NCI-H345 (cell line): ENCODE measurements around the gene RPUSD1.
"Not testable (repeated sequence)": the region's sequence is repeated elsewhere in the genome, so short reads cannot be mapped to it uniquely, and the experiment has no call there.

ENCODE experiments used
- DNase-seq: peaks from one replicate; lab custom pipeline; 2025; lab: John Stamatoyannopoulos, UW

RPUSD1 gene, protein sequence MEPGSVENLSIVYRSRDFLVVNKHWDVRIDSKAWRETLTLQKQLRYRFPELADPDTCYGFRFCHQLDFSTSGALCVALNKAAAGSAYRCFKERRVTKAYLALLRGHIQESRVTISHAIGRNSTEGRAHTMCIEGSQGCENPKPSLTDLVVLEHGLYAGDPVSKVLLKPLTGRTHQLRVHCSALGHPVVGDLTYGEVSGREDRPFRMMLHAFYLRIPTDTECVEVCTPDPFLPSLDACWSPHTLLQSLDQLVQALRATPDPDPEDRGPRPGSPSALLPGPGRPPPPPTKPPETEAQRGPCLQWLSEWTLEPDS

DNA sequence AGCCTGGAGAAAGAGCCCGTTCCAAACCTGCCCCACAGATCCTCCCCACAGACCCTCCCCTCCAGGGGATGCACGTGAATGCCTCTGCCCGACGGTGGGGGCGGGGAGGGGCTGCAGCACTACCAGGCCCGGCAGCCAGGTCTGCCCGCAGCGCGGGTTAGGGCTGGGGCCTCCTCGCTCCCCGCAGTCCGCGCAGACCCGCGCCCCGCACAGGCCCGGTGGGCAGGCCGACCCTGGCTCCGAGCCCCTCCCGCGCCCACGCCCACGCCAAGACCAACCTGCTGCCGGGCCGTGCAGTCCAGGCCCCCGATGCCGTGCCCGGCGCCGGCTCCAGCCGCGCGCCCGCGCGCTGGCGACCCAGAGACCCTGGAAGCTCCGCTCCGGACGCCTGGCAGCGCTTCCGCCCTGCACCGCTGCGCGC is at the start of gene RPUSD1:
Gene RPUSD1 (minus strand): TSS at position 404 of the 421 bp plus-strand sequence. CDS start 644 bp downstream, outside the sequence.
- no peak for DNase-seq

DNA sequence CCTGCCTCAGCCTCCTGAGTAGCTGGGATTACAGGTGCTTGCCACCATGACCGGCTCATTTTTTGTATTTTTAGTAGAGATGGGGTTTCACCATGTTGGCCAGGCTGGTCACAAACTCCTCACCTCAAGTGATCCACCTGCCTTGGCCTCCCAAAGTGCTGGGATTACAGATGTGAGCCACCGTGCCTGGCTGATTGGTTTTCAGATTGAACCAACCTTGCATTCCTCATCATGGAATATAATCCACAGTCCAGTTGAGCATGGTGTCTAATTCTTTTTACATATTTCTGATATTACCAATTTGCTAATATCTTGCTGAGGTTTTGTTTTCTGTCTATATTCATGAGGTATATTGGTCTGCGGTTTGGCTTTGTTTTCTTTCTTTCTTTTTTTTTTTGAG is 48.6 kb upstream of the RPUSD1 start:
- not testable (repeated sequence) for DNase-seq

DNA sequence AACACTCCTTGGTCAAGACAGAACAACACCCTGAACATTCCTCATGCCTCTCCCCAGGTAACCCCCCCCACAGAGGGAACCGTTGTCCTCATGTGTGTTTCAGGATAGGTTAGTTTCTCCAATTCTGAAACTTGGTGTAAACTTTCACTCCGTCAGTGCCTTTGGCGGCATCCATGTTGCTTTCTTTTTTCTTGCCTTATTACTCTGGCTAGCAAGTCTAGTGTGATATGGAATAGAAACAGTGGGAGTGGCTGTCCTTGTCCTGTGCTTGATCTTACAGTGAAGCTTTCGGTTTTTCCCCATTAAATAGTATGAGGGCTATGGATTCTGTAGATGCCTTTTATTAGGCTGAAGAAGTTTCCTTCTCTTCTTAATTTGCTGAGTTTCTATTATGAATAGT is 48.0 kb upstream of the RPUSD1 start:
- DNase-seq = no peak

DNA sequence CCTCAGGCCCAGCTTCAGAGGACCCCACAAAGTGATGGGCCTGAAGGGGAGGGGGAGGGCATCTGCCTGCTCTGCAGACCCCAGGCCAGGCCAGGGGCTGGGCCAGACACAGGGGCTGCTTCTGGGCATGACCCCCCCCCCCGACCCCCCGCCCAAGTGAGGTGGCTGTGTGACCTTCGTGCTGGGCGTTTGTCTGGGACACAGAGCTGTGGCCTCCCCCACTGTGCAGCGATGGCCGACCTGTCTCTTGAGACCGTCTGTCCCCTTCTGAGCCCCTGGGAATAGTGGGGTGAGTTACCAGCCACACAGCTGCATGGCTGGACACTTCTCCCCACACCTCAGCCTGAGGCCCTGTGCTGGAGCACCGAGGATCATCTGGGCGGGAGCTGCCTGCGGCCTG is 47.2 kb upstream of the RPUSD1 start:
- no peak for DNase-seq

DNA sequence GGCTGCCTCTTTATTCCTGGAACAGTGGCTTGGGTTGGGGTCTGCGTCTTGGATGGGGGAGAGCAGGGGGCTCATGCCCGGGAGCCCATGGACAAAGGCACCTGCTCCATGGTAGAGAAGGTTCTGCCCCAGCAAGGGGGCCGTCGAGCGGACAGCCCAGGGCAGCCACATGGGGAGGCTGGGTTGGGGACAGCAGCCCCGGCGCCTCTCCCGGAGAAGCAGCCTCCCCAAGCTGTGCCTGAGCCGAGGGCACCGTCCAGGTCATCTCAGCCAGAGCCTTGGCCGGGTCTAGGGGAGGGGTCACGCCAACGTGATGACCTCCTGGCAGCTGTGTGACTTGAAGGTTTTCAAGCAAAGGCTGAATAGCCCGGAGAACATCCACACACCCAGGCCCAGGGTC is 45.2 kb upstream of the RPUSD1 start:
- DNase-seq = no peak

DNA sequence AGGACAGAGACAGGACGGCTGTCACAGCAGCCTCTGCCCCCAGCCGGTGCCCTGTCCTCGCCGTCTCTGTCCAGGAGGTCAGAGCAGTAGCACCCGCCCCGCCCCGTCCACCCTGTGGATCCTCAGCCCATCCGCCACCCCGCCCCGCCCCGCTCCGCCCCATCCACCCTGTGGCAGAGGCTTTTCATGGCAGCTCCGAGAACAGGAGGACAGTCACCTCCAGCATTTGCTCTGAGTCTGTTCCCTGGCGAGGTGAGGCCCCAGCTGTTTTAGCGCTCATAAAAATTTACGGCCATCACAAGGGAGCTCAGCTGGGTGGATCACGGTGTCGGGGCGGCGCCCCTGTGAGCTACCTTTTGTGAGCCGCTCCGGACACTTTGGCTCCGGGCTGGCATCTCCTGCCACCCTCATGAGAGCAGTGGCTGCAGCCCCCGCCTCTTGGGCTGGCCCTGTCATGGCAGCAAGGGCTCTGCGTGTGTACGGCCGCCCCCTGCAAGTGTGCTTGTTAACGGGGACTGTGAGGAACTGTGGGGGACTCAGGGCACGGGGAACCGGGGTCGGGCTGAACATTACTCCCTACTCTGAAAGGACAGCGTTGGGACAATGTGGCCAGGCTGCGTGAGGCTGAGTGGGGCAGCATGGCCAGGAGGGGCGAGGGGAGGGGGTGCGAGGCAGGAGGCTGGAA is 44.6 kb upstream of the RPUSD1 start:
- no peak for DNase-seq

DNA sequence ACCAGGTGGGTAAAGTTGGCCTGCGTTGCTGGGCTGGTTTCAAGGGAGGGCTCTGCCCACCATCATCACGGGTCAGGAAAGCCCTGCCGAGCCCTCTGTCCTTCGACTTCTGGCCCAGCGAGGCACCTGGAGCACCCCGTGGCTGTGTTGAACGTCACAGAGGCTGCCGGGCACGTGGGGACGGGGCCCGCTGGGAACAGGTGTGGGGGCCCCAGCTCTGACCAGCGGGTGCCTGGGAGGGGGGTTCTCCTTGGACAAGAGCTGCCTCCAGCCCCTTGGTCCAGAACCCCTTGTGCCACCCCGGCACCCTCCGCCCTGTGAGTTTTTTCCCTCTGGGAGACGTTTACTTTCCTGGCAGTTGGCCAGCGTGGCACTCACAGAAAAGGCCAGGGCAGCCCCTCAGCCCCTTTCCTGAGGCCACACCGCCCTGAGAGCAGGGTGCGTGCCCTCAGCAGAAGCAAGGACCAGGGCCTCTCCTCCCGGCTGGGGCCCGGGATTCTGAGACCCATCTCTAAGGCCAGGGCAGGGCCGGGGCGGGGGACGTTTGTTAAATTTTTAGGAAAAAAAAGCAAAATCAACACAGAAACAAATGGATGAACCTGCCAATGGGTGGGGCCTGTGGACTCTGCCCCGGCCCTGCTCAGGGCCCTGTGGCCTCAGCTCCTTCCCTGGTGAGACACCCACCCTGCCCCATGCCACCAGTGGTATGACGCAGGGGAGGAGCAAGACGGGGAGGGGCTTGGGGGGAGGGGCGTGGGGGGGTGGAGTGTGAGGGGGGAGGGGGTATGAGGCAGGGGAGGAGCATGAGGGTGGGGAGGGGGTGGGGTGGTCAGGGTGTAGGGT is 43.6 kb upstream of the RPUSD1 start:
- DNase-seq = no peak

DNA sequence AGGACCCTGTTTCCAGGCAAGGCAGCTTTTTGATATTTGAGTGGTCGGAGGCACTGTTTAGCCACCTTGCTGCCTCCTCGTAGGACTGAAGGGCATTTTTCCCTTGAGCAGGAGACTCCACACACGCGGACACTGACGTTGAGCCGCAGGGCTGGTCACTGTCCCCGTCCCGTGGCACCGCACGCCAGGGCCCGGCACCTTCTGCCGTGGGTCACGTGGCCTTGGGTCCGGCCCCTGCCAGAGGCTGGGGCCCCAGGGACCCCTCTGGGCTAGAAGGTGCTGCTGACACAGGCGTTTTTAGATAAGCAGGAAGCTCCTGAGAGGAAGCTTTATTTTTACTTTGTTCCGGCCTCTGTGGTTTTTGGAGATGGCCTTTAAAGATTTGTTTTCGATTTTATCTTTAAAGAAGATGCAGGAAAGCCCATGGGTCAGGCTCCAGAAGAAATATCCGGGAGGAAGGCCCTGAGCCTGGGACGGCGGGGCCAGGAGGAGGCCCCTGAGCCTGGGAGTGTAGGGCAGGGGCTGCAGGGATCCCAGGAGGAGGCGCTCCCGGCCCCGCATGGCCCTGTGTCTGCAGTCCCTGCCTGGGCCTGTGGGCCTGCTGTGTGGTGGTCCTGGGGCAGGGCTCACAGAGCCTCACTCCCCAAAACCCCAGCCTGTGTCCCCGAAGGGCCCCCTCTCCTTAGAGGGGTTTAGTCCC is 42.8 kb upstream of the RPUSD1 start:
- DNase-seq = no peak

DNA sequence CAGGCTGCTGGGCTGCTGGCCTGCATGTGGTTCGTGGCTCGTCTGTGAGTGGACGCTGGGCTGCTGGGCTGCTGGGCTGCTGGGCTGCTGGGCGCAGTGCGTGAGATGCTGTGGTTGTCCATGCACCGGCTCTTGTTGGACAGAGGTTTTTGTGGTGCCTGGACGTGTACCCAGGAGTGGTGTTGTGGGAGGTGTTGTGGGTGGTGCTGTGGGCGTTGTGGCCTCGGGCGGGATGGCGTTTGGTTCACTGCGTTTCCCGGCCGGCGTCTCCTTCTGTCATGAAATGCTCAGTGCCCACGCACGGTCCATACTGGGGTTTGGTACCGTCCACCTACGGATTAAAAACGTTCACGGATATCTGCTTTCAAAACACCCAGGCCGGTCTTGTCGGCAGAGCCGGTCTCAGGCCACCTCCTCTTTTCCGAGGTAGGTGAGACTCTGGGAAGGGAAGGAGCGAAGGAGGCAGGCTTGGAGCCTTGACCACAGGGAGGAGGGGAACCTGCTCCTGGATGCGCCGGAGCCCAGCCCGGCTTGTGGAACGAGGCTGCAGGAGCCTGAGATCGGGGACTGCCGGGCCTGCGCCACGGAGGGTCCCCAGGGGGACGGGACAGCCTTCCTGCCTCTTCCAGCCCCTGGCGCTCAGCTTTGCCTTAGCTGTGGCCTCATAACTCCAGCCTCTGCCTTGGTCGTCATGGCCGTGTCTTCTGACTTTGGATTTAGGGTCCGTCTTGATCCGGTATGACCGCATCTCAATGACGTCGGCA is 42.1 kb upstream of the RPUSD1 start:
- no peak for DNase-seq

DNA sequence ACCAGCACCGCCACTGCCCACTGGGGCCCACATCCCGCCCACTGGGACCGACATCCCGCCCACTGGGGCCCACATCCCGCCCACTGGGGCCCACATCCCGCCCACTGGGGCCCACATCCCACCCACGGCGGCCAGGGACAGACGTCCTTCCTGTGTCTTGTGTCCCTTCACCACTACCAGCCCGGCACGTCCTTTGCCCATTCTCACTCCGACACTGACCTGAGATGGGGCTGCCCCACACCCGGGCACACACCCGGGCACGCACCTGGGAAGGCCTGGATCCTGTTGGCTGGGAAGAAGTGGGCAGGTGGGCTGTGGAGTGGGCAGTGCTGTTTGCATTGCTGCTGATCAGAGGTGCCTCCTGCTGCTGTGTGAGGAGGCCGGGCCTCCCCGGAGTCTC is 40.7 kb upstream of the RPUSD1 start:
- DNase-seq = no peak

DNA sequence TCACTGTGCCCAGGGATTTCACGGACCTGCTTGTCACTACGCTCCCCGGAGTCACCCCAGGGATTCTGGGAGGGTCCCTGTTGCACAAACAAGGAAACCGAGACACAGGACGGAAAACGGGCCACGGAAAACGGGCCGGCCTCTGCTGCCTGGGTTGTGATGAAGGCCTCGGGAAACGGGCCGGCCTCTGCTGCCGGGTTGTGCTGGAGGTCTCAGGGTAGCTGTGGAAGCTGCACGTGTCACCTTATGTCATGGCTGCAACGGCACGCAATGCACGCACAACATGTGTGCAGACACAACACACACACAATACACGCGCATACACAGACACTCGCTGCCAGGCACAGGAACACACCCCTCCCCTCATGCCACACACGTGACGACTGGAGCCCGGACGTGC is 39.3 kb upstream of the RPUSD1 start:
- DNase-seq = no peak

DNA sequence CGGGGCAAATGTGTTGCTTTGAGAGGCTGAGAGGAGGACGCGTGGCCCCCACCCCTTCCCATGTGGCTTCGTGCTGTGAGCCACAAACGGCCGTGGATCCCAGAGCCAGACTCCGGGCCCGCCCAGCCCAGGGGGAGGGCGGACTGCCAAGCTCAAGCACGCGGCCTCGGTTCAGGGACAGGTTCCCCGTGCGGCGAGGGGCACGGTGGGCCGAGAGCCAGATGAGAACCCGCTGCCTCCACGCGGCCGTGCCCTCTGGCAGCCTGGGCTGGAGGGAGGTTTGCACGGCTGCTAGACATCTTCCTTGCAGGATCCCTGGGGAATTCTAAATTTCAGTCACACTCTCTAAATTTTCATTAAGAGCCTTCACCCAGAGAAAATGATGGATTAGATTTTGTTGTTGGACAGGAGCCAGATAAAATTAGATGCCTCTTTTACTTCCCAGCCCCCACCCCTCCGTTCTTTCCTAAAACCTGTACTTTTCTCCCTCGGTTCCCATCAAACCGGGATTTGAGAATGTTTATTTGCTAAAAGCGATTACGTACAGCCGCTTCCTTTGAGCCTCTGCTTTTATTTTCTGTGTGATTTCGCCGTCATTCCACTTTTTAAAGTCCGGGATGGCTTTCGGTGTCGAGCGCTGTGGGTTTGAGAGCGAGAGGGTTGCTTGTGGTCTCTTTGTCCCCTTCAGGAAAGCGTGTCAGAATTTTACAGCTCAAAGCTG is 37.3 kb upstream of the RPUSD1 start:
- peak; percentile 57 for DNase-seq

DNA sequence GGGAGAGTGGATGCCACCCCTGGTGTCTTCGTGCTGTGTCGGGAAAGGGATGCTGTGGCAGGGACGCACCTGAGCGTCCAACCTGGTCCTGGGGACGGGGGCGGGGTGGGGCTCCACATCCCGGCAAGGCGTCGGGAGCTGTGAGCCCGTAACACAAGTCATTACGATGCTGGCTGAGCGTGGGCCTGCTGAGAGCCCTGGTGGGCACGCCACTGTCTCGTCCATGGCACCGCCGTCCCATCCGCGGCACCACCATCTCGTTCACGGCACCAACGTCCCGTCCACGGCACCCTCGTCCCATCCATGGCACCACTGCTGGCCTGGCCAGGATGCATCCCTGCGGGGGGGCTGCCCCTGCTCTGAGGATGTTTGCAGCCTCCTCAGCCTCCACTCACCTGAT is 36.4 kb upstream of the RPUSD1 start:
- no peak for DNase-seq

DNA sequence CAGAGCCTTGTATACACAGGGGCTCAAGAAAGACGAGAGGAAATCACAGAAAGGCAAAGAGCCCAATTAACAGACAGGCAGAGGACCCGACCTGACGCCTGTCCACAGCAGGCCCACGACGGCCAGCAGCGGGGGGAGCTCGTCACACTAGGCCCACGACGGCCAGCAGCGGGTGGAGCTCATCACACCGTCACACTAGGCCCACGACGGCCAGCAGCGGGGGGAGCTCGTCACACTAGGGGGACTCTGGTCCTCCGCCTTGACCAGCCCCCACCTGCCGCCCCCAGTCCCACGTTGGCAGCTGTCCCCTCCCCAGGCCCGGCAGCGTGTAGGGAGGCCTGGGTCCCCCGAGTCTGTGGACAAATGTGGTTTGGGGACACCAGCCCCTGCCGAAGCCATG is 36.0 kb upstream of the RPUSD1 start:
- DNase-seq = no peak

DNA sequence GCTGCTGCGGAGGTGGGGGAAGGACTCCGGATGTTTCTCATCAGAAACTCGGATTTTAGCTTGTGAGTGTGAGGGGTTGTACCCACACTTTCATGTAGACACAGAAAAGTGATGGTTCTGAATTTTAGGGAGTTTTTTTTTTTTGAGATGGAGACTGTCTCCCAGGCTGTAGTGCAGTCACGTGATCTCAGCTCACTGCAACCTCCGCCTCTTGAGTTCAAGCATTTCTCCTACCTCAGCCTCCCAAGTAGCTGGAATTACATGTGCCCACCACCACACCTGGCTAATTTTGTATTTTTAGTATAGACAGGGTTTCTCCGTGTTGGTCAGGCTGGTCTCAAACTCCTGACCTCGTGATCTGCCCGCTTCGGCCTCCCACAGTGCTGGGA is 34.7 kb upstream of the RPUSD1 start:
- no peak for DNase-seq

DNA sequence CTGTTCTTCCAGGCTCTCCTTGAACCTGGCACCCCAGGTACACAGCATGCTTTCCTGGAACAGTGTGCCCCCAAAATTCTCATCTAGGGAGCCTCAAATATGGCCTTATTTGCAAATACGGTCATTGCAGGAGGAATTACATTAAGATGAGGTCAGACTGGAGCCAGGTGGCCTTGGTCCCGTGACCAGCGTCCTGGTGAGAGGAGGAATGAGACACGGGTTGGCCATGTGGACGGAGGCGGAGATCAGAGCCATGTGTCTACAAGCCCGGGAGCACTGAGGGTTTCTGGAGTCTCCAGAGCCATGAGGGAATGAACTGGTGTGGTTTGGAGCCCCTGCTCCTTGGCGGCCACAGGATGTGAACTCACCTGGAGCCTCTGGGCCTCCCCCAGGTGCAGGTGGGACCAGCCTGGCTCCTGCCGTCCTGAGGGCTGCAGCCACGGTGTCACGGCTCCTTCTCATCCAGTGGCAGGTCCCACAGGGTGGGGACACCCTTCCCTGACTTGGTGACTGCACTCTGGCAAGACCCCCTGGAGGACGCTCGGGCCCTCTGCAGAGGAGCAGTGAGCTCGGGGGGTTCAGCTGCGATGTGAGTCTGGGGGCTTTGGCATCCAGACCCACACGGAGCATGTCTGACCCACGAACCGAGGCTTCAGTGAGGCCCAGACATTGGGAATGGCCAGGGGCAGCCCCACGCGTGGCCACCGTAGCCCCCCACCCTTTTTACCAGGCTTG is 34.2 kb upstream of the RPUSD1 start:
- no peak for DNase-seq

DNA sequence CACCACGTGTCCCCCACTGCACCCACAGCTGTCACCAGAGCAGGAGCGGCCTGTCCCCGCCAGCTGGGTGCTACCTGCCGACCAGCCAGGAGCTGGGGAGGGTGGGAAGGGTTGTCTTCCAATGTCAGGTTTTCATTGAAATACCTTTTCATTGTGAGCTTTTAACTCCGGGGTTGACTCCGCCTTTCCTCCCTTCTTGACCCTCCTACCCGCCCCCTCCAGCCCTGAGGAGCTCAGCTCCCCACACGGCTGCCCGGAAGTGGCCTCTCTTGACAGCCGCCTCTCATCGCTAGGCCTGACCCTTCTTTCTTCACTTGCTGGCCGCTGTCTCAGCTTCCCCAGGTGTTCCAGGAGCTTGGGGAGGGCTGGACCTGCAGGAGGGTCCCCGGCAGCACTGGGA is 33.6 kb upstream of the RPUSD1 start:
- DNase-seq = no peak

DNA sequence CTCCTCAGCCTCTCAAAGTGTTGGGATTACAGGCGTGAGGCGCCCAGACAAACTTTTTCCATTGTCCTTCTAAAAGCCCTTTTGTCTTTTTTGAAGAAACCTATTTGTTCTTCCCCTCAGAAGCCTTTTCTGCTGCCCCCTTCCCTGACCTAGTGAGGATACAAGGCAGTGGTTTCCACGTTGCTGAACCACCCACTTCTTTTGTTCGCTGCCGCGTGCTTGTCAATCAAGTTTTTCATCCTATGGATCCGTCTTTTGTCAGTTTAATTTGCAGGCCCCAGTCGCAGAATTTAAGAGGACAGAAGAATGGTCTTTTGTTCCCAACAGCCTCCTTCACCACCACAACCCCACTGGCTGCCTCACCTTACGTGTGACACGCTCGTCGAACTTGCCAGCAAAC is 32.6 kb upstream of the RPUSD1 start:
- DNase-seq = no peak

DNA sequence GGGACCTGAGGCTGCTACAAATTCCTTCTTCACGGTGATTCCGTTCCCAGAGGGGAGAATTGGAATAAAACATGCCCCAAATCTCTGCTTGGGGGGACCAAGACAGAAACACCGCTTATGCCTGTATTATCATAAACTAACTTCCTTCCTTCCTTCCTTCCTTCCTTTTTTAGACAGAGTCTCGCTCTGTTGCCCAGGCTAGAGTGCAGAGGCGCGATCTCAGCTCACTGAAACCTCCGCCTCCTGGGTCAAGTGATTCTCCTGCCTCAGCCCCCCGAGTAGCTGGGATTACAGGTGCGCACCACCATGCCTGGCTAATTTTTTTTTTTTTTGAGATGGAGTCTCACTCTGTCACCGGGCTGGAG is 31.8 kb upstream of the RPUSD1 start:
- DNase-seq = not testable (repeated sequence)

DNA sequence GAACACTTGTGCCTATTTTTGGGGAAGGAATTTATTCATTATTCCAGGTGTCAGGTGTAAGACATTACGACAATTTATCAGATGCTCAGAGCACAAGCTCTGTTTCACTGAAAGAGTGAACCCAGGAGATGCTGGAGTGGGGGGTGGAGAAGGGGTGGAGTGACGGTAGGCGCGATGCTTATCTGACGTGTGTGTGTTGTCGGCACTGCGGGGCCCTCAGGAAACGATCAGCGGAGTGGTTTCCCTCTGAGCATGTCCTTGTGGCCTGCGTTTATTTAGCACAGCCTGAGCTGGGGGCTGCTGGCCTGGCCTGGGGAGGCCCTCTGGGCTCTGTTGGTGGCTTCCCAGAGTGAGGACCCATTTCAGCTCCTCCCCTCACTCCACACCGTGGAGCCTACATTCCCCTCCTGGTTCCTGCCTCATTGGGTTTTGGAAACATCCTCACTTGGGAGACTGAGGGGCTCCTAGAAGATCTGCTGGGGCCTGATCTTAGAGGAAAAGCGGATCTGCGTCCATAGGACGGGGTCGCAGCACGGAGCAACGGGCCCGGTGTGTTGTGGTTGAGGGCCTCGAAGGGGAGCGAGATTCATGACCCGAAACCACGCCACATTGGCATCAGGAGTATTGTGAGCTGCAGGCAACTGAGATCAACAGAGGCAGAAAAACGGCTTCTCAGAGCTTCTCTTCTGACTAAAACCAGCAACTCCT is 31.3 kb upstream of the RPUSD1 start:
- no peak for DNase-seq
